GM21515 (cell line): Measurements from ENCODE around the gene MRPS10.
"Not testable (repeated sequence)": the region's sequence is repeated elsewhere in the genome, so short reads cannot be mapped to it uniquely, and the experiment has no call there.

Experiments used
- ATAC-seq: cut with Tn5 transposase; IDR thresholded peaks from one replicate; pipeline ENCODE4 v1.9.1; 2021; ENCODE audit not compliant: unreplicated experiment

The MRPS10 gene

DNA sequence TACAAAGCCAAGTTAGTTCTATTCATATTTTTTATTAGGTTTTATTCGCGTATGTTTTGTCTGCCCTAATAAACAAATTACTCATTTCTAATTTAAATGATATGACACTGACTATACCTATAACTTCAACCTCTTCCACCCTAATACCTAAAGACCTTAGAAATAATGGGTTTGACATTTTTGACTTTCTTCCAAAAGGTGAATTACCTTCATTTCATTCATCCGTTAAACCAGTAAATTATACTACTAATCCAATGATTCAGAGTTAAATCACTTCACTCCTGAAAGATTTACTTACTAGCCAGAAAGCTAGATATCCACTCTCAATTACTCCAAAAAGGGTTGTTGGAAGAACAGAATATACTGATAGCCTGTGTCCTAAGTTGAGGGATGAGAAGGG, 5.2 kb downstream of the MRPS10 start:
- ATAC-seq, result no peak

- ATAC-seq, result no peak
Measured at GRCh38 chr6:42211726-42212125, 5.9 kb downstream of the MRPS10 start.

DNA sequence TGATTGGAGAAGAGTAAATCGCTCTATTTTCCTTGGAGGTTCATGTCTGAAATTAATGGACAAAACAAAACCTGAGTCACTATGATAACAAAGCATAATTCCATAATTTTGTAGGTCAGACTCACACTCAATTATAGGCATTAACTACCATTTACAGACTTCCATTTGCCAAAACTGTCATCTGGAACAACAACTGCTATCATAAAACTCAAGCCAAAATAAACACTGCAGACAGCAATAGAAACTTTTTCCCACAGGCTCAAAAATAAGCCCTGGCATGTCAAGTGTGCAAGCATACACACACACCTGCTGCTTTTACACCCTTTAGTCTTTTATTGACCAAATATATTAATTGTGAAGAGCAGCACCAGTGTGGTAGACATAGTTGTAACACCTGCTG, 7.1 kb downstream of the MRPS10 start:
- ATAC-seq, result no peak

DNA sequence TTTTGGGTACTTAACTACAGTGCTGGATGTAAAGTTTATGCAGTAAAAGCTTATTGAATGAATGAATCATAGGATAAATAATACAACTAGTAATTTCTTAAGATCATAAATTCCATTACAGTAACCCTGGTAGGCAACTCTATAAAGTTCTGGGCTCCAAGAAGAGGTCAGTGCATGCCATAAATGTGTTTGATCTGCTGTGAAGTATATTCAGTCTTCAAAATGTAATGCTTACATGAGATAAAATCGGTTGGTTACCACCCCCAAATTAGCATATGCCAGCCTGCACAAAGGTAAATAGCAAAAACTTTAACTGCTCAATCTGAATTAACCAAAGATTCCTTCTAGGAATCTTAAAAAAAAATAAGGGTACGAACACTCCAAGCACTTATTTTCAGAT, 10.1 kb downstream of the MRPS10 start:
- not testable (repeated sequence) for ATAC-seq

- ATAC-seq, result no peak
Measured at GRCh38 chr6:42204768-42205282, 12.8 kb downstream of the MRPS10 start.

DNA sequence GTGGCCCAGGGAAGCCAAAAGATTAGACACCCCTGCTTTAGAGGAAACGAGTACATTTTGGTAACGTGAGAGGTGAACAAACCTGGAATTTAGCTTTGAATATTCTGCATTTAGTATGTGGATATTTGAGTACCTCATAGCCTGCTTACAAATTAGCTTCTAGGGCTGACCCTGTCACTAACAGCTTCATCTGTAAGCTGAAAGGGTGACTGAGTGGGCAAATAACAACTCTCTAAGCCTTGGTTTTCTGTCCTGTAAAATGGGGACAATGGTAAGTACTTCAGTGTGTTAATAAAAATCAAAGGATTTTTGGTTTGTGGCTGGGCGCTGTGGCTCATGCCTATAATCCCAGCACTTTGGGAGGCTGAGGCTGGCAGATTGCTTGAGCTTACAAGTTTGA, 14.5 kb downstream of the MRPS10 start:
- ATAC-seq, result no peak

DNA sequence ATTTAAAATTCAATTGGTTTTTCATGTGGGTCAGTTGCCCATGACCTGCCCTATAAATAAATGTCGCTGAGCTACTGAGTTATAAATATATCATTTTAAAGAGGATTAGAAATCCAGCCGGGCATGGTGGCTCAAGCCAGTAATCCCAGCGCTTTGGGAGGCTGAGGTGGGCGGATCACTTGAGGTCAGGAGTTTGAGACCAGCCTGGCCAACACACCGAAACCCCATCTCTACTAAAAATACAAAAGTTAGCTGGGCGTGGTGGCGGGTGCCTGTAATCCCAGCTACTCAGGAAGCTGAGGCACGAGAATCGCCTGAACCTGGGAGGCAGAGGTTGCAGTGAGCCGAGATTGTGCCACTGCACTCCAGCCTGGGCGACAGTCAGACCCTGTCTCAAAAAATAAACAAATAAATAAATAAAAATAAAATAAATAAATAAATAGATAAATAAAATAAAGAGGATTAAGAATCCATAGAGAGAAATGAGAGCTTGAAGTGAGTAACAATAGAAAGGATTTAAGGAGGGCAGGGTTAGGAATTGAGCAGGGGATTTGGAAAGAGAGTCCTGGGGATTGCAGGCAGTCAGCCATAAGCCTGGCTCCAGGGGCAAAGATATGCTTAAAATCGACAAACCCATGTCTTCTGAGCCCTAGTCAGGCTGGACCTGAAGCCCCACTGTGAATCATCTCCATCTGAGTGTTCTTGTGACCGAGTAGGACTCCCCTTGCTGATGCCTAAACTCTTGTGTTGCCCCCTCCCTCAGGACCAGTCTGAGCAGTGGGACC, 15.3 kb downstream of the MRPS10 start:
- ATAC-seq, result not testable (repeated sequence)

DNA sequence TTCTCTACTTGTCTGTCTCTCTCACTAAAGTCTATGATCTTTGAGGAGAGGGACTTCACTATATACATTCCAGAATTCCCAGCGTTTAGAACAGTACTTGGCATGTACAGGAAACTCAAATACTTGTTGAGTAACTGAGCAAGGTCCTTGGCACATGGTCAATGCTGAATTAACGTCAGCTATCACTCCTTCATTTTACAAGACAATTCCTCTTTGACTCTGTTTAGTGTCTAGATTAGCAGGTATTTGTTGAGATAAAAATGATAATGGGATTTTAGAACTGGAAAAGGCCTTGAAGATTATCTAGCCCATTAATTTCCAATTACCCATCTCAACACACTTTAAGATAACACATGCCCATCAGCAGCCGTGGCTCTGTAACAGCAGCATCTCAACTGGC, 16.3 kb downstream of the MRPS10 start:
- ATAC-seq, result no peak

DNA sequence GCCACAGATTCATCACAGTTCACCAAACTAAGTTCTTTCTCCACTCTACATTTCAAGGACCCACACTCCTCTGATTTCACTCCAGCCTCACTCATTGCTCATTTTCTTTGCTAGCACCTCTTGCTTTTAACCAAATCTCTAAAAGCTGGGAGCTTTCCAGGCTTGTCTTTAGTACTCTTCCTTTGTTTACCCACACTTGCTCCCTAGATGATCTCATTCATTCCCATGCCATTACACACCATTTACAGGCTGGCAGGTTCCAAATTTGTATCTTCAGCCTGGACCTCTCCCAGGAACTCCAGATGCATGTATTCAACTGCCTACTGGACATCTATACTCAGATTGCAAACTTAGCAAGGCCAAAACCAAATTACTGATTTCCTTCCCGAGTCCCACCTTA, 17.6 kb downstream of the MRPS10 start:
- no peak for ATAC-seq

DNA sequence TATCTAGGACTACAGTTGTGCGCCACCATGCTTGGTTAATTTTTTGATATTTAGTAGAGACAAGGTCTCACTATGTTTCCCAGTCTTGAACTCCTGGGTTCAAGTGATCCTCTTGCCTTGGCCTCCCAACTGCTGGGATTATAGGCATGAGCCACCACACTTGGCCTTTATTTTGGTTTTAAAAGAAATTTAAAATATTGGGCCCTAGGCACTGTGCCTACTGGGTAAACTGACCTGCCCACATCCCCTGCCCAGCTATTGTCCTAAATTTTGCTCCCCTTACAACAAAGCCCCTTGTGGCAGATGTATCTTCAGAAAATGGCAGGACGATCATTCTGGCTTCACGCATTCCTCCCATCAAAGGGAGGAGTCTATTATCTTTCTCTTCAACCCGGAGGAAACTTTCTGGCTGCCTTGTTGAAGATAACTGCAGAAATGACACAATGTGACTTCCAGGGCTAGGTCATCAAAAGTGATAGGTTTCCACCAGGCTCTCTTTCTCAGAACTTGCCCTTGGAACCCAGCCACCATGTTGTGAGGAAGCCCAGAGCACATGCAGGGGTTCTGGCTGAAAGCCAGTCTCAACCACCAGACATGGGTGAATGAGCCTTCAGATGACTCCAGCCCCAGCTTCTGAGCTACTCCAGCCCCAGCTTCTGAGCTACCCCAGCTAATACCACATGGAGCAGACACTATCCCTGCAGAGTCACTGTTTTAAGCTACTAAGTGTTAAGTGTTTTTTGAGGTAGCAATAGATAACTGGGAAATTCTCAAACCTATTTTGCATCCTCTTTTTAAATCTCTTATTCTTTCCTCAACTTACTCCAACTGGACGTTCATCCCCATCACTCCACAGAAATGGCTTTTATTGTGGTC, 18.3 kb downstream of the MRPS10 start:
- ATAC-seq, result no peak

- ATAC-seq, result no peak
Measured at GRCh38 chr6:42197555-42198362, 19.9 kb downstream of the MRPS10 start.

- no peak for ATAC-seq
Measured at GRCh38 chr6:42195415-42195814, 22.2 kb downstream of the MRPS10 start.

DNA sequence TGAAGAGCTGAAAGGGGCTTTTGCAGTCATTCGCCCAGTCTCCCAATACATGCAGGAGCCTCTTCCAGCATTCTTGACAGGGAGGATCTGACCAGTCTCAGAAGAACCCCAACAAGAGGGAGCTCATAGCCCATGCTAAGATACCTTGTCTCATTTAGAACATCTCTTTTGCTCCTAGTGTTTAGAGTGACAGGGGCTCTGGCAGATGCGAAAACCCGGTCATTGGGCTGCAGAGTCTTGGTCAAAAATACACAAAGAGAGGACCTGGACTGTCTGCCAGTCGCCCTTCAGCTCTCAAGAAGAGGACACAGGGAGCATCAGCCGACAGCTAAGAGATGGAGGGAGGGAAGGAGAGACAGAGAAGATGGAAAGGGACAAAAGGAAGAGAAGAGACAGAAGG, 23.6 kb downstream of the MRPS10 start:
- ATAC-seq, result no peak

DNA sequence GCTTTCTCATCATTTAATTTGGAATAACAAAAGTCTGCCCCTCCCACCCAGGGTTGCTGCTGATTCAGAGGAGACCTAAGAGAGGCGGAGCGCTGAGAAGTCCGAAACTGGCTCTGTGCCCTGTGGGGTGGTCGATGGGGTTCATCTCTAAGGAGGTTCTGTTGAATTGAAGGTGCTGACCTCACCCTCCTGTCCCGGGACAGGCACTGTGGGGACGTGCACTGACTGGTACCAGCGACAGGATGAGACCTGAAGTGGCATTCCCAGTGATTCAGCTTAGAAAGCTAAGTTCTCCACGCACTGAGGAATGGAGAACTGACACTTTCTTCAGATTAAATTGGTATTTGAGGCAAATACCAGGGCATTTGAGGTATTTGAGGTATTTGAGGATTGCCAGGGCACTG, 24.2 kb downstream of the MRPS10 start:
- no peak for ATAC-seq

DNA sequence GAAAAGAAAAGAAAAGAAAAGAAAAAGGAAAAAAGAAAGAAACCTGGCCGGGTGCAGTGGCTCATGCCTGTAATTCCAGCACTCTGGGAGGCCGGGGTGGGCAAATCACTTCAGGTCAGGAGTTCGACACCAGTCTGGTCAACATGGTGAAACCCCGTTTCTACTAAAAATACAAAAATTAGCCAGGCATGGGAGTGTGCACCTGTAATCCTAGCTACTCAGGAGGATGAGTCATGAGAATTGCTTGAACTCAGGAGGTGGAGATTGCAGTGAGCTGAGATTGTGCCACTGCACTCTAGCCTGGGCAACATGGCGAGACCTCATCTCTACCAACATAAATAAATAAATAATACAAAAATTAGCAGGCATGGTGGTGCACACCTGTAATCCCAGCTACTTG, 25.3 kb downstream of the MRPS10 start:
- not testable (repeated sequence) for ATAC-seq

DNA sequence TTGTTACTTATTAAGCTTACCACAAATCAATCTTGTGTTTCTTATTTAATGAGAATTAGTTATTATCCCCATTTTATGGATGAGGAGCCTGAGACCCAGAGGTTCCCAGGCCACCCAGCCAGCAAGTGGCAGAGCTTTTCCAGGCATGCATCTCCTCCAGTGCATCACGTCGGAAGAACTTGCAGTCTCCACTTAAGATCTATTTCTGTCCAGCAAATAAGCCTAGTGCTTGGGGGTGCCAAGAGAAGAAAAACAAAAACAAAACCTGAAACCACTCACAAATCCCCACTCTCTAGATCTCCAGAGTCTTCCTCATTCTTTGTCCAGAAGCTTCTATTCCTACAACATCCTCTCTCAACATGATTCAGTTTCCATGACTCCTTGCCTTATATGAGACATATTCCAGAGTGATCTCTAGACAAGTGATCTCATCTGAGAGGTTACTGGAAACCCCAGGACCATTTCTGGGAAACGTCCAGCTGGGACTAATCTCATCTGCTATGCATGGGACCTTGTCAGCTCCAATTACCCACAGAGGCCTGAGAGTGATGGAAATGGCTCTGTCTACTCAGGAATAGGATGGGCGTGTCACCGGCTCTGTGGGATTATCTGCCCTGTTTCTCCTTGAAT, 27.0 kb downstream of the MRPS10 start:
- no peak for ATAC-seq

DNA sequence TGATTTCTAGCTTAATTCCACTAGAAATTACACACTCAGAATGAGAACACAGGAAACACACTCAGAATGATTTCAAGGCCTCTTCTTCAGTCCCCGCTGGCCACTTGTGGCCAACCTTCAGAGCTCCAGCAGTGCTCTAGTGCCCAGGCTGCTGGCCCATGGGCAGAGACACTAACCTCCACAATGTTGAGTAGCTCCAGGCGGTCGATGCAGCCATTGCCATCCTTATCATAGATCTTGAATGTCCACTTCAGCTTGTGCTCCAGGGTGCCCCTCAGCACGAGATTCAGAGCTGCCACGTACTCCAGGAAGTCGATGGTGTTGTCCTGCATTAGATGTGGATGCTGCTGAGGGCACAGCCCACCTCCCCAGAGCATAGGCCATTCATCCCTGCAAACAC, 29.3 kb downstream of the MRPS10 start:
- no peak for ATAC-seq

- ATAC-seq, result no peak
Measured at GRCh38 chr6:42185597-42185996, 32.1 kb downstream of the MRPS10 start.

DNA sequence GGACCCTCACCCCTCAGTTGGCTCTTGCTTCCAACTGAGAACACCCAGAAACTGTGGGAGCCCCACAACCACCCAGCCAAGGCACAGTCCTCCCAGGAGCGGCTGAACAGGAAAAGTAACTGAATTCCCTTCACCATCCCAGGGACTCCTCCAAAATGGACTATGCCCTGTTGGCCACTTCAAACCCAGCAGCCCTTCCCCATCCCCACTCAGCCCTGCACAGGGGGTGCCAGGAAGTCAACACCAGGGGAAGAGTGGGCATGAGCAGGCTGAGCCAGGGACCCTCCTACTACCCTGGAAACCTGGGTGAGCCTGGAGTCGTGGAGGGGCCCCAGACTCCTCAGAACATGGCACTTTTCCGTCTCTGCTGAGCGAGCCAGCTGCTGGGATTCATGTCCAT, 33.2 kb downstream of the MRPS10 start:
- ATAC-seq, result no peak

- no peak for ATAC-seq
Measured at GRCh38 chr6:42182101-42182500, 35.6 kb downstream of the MRPS10 start.

DNA sequence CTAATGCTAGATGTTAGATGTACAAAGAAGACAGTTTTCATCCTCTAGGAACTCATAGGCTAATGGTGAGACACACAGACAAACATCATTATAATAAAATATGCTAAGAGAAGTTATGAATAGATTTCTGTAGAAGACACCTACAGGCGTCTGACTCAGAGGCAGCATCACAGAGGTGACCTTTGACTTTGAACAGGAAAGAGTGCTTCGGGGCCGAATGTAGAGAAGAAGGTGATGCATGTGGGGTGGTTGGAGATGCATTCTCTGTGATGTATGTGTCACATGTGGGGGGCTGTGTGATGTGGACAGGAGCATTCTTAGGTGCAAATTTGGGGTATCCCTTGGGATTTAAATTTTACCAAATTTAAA, 37.7 kb downstream of the MRPS10 start:
- ATAC-seq, result no peak
